ENCODE results near the gene NAA35.

NAA35 gene

GRCh38 chr9:85943757-85944430, 2.9 kb downstream of the NAA35 start:
- no peak overlapping the region for H3K4me3 ChIP-seq (replicated peaks in 1 of 2; ENCODE audit: low read depth in 2 of 2, low read length in 2 of 2)
- no peak for DNase-seq (ENCODE audit: low read depth in 2 of 2)
- TF ChIP-seq, protein P1, sequence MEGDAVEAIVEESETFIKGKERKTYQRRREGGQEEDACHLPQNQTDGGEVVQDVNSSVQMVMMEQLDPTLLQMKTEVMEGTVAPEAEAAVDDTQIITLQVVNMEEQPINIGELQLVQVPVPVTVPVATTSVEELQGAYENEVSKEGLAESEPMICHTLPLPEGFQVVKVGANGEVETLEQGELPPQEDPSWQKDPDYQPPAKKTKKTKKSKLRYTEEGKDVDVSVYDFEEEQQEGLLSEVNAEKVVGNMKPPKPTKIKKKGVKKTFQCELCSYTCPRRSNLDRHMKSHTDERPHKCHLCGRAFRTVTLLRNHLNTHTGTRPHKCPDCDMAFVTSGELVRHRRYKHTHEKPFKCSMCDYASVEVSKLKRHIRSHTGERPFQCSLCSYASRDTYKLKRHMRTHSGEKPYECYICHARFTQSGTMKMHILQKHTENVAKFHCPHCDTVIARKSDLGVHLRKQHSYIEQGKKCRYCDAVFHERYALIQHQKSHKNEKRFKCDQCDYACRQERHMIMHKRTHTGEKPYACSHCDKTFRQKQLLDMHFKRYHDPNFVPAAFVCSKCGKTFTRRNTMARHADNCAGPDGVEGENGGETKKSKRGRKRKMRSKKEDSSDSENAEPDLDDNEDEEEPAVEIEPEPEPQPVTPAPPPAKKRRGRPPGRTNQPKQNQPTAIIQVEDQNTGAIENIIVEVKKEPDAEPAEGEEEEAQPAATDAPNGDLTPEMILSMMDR (IDR thresholded peaks at IDR 0.05; ENCODE audit: low read depth, low read length), result no peak

DNA sequence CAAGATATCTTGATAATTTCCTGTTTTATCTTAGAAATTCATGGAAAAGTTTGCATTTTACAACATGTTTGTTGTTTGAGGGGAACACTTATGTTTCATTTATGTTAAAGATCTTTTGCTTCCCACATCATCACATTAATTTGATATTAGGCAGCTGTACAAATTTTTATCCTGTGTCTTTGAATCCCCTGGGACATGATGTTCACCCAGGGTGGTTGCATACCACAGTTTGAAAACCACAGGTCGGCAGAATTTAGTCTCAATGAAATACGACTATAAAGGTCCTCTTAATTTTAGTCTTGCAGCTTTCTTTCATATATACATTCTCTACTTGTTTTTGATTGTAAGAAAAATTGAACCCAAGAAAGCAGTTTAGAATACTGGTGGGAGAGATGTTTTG, 3.7 kb downstream of the NAA35 start:
- no peak overlapping the region for H3K4me3 ChIP-seq (replicated peaks in 1 of 2; ENCODE audit: low read depth in 2 of 2, low read length in 2 of 2)
- TF ChIP-seq, protein P1 (IDR thresholded peaks at IDR 0.05; ENCODE audit: low read depth, low read length), result no peak
- DNase-seq (ENCODE audit: low read depth in 2 of 2), result peak in 1 of 2 donors; percentile 23

GRCh38 chr9:85949586-85950335, 8.8 kb downstream of the NAA35 start:
- TF ChIP-seq, protein P1 (IDR thresholded peaks at IDR 0.05; ENCODE audit: low read depth, low read length), result no peak
- no peak overlapping the region for H3K4me3 ChIP-seq (replicated peaks in 1 of 2; ENCODE audit: low read depth in 2 of 2, low read length in 2 of 2)
- peak; percentile 27 to 42 for DNase-seq (ENCODE audit: low read depth in 2 of 2)

- TF ChIP-seq, protein P1 (IDR thresholded peaks at IDR 0.05; ENCODE audit: low read depth, low read length), result no peak
- H3K4me3 ChIP-seq (replicated peaks in 1 of 2; ENCODE audit: low read depth in 2 of 2, low read length in 2 of 2), result no peak overlapping the region
- DNase-seq (ENCODE audit: low read depth in 2 of 2), result peak in 1 of 2 donors; percentile 12
Observed at GRCh38 chr9:85959955-85960354, 19.0 kb downstream of the NAA35 start.

GRCh38 chr9:85960688-85961093, 19.7 kb downstream of the NAA35 start:
- DNase-seq (ENCODE audit: low read depth in 2 of 2), result peak; percentile 37 to 43
- H3K4me3 ChIP-seq (replicated peaks in 1 of 2; ENCODE audit: low read depth in 2 of 2, low read length in 2 of 2), result no peak overlapping the region
- TF ChIP-seq, protein P1 (IDR thresholded peaks at IDR 0.05; ENCODE audit: low read depth, low read length), result no peak

GRCh38 chr9:85964526-85964925, 23.6 kb downstream of the NAA35 start:
- H3K4me3 ChIP-seq (replicated peaks in 1 of 2; ENCODE audit: low read depth in 2 of 2, low read length in 2 of 2), result no peak overlapping the region
- TF ChIP-seq, protein P1 (IDR thresholded peaks at IDR 0.05; ENCODE audit: low read depth, low read length), result no peak
- no peak for DNase-seq (ENCODE audit: low read depth in 2 of 2)

Data from cardiac fibroblast (primary cell).